GM18499 (cell line): ENCODE data around the gene DPM2.

ENCODE experiments used
- ATAC-seq: cut with Tn5 transposase; IDR thresholded peaks from one replicate; pipeline ENCODE4 v1.9.1; 2021; ENCODE audit warnings: moderate number of reproducible peaks; ENCODE audit not compliant: insufficient read depth, unreplicated experiment

DPM2 gene

DNA sequence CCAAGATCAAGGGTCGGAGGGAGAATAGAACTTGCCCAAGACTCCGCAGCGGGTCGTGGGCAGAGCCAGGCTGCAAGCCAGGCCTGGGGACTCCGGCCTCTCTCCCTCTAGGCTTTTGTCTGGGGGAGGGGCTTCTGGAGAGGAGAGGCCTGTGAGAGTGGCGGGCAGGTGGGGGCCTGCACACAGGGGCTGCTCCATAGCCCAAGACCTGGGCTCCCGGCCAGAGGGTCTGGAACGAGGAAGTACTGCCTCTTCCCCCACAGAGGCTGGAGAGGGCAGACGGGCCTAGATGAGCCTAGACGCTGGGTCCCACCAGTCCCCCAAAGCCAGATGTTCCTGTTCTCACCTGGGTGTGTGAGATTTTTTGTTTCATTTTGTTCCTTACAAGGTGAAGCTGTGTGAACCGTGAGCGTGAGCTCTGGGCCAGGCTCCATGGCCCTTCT is 33.1 kb downstream of the DPM2 start:
- no peak for ATAC-seq

- no peak for ATAC-seq
These were observed 33.8 kb downstream of the DPM2 start for GRCh38 chr9:127903557-127904475.

DNA sequence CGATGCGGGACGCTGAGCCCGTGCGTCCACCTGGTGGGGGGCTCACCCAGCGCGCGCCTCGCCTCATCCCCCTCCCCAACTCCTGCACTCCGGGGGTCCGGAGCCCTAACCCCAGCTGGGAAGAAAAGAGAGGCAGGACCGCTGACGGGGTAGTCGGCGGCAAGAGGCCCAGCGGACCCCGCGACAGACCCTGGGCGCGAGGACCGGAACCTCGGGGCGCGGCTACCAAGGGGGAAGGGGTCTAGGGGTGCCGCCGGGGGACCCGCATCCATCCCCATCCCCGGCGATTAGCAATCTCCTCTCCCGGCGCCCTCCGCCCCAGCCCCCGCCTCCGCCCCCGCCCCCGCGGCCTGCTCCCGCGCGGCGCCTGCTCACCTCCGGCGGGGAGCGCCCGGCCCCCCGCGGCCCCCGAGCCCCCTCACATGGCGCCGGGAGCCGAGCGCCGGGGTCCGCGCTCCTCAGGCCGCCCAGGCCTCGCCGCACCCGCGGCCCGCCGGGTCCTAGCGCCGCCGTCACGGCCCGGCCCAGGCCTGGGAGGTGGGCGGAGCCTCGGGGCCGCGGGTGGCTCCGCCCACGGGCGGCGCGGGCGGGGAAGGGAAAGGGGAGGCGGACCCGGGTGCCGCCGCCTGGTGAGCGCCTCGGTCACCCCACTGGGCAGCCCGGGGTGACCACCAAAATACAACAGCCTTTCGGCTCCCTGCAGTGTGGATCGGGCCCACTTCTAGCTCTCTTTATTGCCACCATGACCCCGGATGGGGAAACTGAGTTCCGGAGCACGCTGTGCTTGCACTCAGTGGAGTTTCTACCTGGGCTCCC is 38.3 kb downstream of the DPM2 start, which contains the start of gene ST6GALNAC6:
Gene ST6GALNAC6 (minus strand): TSS at position 476 of the 816 bp plus-strand sequence. CDS start 1,622 bp downstream, outside the sequence.
- ATAC-seq: no peak

DNA sequence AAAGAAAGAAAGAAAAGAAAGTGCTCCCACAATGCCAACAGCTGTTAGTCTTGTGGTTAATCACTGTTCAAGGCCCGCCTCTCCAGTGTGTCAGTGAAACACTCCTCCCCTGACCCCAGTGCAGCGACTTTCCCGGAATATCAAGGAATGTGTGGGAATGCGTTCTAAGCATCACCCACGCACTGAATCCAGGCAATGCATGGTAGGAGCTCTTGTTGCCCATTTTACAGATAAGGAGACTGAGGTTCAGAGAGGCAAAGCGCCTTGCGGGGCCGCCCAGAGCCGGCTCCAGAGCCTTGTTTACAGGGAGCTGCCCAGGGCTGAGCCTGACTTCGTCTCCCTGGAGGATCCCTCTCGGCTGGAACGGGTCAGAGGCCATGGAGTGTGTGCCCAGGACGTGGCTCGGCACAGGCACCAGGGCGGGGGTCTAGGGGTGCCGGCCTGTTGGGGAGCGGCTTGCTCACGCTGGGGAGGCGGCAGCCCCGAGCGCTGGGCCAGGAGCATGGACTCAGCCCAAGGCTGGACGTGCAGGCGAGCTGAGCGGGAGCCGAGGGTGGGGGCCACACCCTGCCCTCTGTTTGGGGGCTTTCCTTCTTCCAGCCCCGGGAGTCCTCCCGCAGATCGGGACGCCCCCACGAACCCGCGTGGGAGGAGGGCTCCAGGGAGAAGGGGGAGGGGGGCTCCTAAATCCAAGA is 39.1 kb downstream of the DPM2 start:
- ATAC-seq: no peak

DNA sequence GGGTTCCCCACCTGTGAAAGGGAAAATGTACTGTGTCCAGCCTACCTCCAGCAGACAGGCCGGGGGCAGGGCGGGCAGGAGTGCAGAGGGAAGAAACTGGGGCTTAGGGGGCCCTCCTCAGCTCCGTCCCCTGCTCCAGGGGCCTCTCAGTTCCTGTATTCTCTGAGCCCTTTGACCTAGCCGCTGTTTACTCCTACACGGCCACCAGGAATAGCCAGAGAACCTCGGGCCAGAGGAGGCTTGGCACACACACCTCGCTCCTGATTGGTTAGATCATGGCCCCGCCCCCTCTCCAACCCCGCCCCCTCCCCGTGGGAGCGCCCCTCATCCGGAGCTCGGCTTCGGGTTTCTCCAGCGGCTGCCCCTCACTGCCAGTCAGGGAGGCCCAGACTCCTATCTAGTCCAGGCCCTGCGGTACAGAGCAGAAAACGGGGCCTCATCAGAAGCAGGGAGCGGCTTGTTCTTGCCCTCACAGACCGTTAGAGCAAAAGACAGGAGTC is 40.4 kb downstream of the DPM2 start:
- ATAC-seq: no peak

GRCh38 chr9:127896395-127897192 is 41.1 kb downstream of the DPM2 start:
- ATAC-seq: no peak

DNA sequence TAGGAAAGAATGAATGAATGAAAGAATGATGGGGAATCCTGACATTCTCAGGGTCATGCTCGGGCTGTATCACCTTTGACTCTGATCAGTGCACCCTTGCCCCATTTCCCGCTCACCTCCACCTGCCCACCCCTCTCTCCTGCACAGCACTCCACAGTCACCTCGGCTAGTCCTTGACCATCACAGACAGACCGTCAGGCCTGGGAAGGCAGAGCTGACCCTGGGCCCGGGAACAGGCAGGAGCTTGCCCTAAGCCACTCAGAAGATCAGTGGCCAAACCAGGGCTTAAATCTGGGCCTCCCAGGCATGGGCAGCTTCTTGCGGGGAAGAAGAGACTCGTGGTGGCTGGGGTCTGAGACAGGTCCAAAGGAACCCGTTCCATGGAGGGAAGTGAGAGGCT is 41.8 kb downstream of the DPM2 start:
- ATAC-seq: no peak

DNA sequence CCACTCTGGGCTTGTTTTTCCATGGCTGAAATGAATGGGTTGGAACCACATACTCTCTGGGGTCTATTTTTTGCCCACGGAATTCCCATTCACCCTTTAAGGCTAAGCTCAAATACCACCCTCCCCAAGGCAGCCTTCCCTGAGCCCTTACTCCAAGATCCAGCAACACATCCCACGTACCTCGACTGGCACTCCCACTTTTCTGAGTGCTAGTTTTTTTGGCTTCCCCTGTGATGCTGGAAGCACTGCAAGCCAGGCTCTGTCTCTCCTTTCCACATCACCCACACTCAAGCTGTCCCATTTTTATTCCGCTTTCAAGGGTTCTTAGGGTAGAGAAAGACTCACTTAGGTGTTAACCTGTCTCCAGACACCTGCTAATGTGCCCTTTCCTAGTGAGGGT is 44.3 kb downstream of the DPM2 start:
- no peak for ATAC-seq

DNA sequence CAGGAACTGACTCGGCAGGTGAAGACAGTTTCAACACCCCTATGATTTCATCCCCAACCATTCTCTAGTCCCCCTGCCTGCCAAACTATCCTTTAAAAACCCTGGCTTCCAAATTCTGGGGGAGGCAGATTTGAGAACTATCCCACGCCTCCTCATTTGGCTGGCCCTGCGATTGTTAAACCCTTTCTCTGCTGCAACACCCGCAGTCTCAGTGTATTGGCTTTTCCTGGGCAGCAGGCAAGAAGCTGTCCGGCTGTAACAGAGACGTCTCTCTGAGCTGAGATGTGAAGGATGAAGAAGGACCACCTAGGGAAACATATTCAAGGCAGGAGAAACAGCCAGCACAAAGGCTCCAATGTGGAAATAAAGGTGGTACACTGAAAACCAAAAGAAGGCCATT is 44.8 kb downstream of the DPM2 start:
- no peak for ATAC-seq

- no peak for ATAC-seq
These were observed 47.6 kb downstream of the DPM2 start for GRCh38 chr9:127890053-127890452.

DNA sequence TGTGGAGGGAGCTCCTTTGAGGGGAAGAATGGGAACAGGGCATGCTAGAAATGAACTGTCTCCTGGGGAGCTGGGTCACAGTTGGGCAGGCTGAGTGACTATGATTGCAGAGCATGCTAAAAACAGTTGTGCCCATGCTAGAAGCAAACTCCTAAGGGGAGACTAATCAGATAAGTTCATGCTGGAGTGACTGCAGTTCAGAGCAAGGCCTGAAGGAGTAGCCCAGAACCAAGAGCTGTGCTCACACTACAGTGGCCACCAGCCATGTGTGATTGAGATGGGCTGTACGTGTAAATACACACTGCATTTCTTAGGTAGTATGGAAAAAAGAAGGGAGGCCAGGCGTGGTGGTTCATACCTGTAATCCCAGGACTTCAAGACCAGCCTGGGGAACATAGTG is 49.9 kb downstream of the DPM2 start:
- no peak for ATAC-seq

GRCh38 chr9:127886401-127886972 is 51.2 kb downstream of the DPM2 start:
- no peak for ATAC-seq

- ATAC-seq: no peak
These were observed 52.0 kb downstream of the DPM2 start for GRCh38 chr9:127885508-127886281.
